Caco-2 (cell line): ENCODE results near the gene CS. TPM values are rescaled to one million over a fixed set of nuclear protein-coding genes. Genes with fewer than 3 reads are reported as not detected.

ENCODE experiments used
- BruUV-seq: library from RNA; stranded (reverse); fragments of 400-500 nt; replicated peaks from 2 replicates; lab custom pipeline; 2021; lab: Mats Ljungman, UMichigan
- CTCF ChIA-PET: fragments of 300-600 bp; sonication (Branson Sonifier 250); formaldehyde crosslinking; loops from one replicate; lab custom pipeline; 2022; ENCODE audit warnings: antibody characterized with exemption; lab: Charles Lee
- POLR2A ChIA-PET: fragments of 300-600 bp; sonication (Branson Sonifier 250); formaldehyde crosslinking; loops from one replicate; lab custom pipeline; 2022; ENCODE audit warnings: antibody characterized with exemption; lab: Charles Lee
- DNase-seq, 2 experiments: peaks; one replicate each; pipeline versions ENCODE4 v3.0.0 to v3.0.0-alpha.2; 2020 to 2022
- H3K27me3 ChIP-seq: replicated peaks from 2 replicates; pipeline ENCODE4 v1.6.0; 2011; ENCODE audit warnings: low read length; ENCODE audit not compliant: control insufficient read depth, insufficient read depth
- H3K36me3 ChIP-seq: 2 replicates; pipeline ENCODE4 v1.5.1; 2011; ENCODE audit warnings: low read length; ENCODE audit not compliant: control insufficient read depth, insufficient read depth
- H3K4me1 ChIP-seq: fragments of 250-450 bp; sonication (Bioruptor Pico); 2 replicates; pipeline ENCODE4 v1.5.1; 2020; ENCODE audit warnings: mild to moderate bottlenecking
- H3K4me3 ChIP-seq: 2 replicates; pipeline ENCODE4 v1.5.1; 2011; ENCODE audit warnings: low read depth, mild to moderate bottlenecking, control low read depth, low read length
- H3K9me3 ChIP-seq: fragments of 250-450 bp; sonication (Bioruptor Pico); 2 replicates; pipeline ENCODE4 v1.5.1; 2020; ENCODE audit warnings: mild to moderate bottlenecking, moderate library complexity
- H3K27ac Mint-ChIP-seq: one replicate; pipeline ENCODE4 v1.8.0; 2022; ENCODE audit warnings: mixed read lengths; ENCODE audit not compliant: unreplicated experiment
- H3K27me3 Mint-ChIP-seq: one replicate; pipeline ENCODE4 v1.8.0; 2022; ENCODE audit warnings: mixed read lengths; ENCODE audit not compliant: insufficient read depth, unreplicated experiment
- H3K36me3 Mint-ChIP-seq: one replicate; pipeline ENCODE4 v1.8.0; 2022; ENCODE audit warnings: mild to moderate bottlenecking, mixed read lengths; ENCODE audit not compliant: insufficient read depth, unreplicated experiment
- H3K4me1 Mint-ChIP-seq: one replicate; pipeline ENCODE4 v1.8.0; 2022; ENCODE audit warnings: low read depth, mixed read lengths; ENCODE audit not compliant: unreplicated experiment
- H3K4me3 Mint-ChIP-seq: one replicate; pipeline ENCODE4 v1.8.0; 2022; ENCODE audit warnings: mild to moderate bottlenecking, moderate library complexity, mixed read lengths; ENCODE audit not compliant: unreplicated experiment
- H3K9me3 Mint-ChIP-seq: one replicate; pipeline ENCODE4 v1.8.0; 2022; ENCODE audit warnings: mixed read lengths; ENCODE audit not compliant: unreplicated experiment
- CTCF ChIP-seq, 2 experiments: fragments of 200-600 bp in 1 of 2; IDR thresholded peaks; 1 replicate in 1 of 2; 2 replicates in 1 of 2; pipeline versions ENCODE4 v1.5.1 to v1.8.0; 2011 to 2022; ENCODE audit warnings: antibody characterized with exemption in 1 of 2, control low read depth in 1 of 2, inconsistent platforms in 1 of 2, low read depth in 1 of 2, low read length in 1 of 2, mild to moderate bottlenecking in 1 of 2, moderate library complexity in 1 of 2; ENCODE audit not compliant: insufficient read depth in 1 of 2, severe bottlenecking in 1 of 2, unreplicated experiment in 1 of 2
- intact Hi-C: fragments of 100-400 bp; cut with micrococcal nuclease; formaldehyde crosslinking; loops from one replicate; pipeline ENCODE4 v1.10.0; 2022; ENCODE audit not compliant: unreplicated experiment
- total RNA-seq: library from RNA; stranded (reverse); gene quantifications from 2 replicates; pipeline ENCODE4 v1.2.3, GENCODE V29; 2022

Gene CS
- total RNA-seq, 1 experiment from 2014 or later: 241 TPM

- ChIA-PET CTCF (no interaction called here), POLR2A (no interaction called here)
- peaks cover 23% of the 10 kb centered on the region for H3K4me1 ChIP-seq
- no peak for TF ChIP-seq CTCF (IDR thresholded peaks at IDR 0.05; ENCODE audit: insufficient read depth in 1 of 2, low read depth in 1 of 2, low read length in 1 of 2, severe bottlenecking in 1 of 2, unreplicated experiment in 1 of 2)
- H3K36me3 ChIP-seq: no peaks in the 10 kb centered on the region
- no TSS peak for BruUV-seq
- H3K4me3 ChIP-seq: no peak overlapping the region
- Mint-ChIP-seq H3K27ac (no peak overlapping the region), H3K36me3 (peaks cover 63% of the 10 kb centered on the region), H3K9me3 (no peaks in the 10 kb centered on the region), H3K4me3 (no peak overlapping the region), H3K27me3 (no peaks in the 10 kb centered on the region), H3K4me1 (peaks cover 14% of the 10 kb centered on the region)
- intact Hi-C loops: no loop called here
- DNase-seq: no peak
- H3K9me3 ChIP-seq: no peaks in the 10 kb centered on the region
- H3K27me3 ChIP-seq: no peaks in the 10 kb centered on the region
These were observed 3.8 kb downstream of the CS start for GRCh38 chr12:56296295-56296694.

GRCh38 chr12:56293795-56294194 is 6.3 kb downstream of the CS start:
- H3K9me3 ChIP-seq: no peaks in the 10 kb centered on the region
- H3K36me3 Mint-ChIP-seq: peaks cover 62% of the 10 kb centered on the region
- CTCF ChIA-PET: no interaction called here
- H3K4me1 Mint-ChIP-seq: peaks cover 18% of the 10 kb centered on the region
- H3K27me3 Mint-ChIP-seq: no peaks in the 10 kb centered on the region
- no peaks in the 10 kb centered on the region for H3K27me3 ChIP-seq
- BruUV-seq: no TSS peak
- intact Hi-C loops: no loop called here
- peaks cover 21% of the 10 kb centered on the region for H3K4me1 ChIP-seq
- no peaks in the 10 kb centered on the region for H3K36me3 ChIP-seq
- POLR2A ChIA-PET: no interaction called here
- no peaks in the 10 kb centered on the region for H3K9me3 Mint-ChIP-seq
- H3K4me3 ChIP-seq: no peak overlapping the region
- no peak for TF ChIP-seq CTCF (IDR thresholded peaks at IDR 0.05; ENCODE audit: insufficient read depth in 1 of 2, low read depth in 1 of 2, low read length in 1 of 2, severe bottlenecking in 1 of 2, unreplicated experiment in 1 of 2)
- no peak overlapping the region for H3K27ac Mint-ChIP-seq
- no peak overlapping the region for H3K4me3 Mint-ChIP-seq
- no peak for DNase-seq

- BruUV-seq: no TSS peak
- POLR2A ChIA-PET: no interaction called here
- intact Hi-C loops: no loop called here
These were observed 11.3 kb downstream of the CS start for GRCh38 chr12:56288705-56289387.

More at GRCh38 chr12:56288705-56289387, 11.3 kb downstream of the CS start:
- Histone ChIP-seq H3K4me1 (peaks cover 39% of the 10 kb centered on the region), H3K9me3 (no peaks in the 10 kb centered on the region), H3K4me3 (no peak overlapping the region), H3K36me3 (no peaks in the 10 kb centered on the region), H3K27me3 (no peaks in the 10 kb centered on the region)
- Mint-ChIP-seq H3K36me3 (peaks cover 57% of the 10 kb centered on the region), H3K27ac (no peak overlapping the region), H3K27me3 (no peaks in the 10 kb centered on the region), H3K4me1 (peaks cover 28% of the 10 kb centered on the region), H3K4me3 (no peak overlapping the region), H3K9me3 (no peaks in the 10 kb centered on the region)
- no peak for TF ChIP-seq CTCF (IDR thresholded peaks at IDR 0.05; ENCODE audit: insufficient read depth in 1 of 2, low read depth in 1 of 2, low read length in 1 of 2, severe bottlenecking in 1 of 2, unreplicated experiment in 1 of 2)
- no peak for DNase-seq
- CTCF ChIA-PET: no interaction called here
